Activated effector memory CD4-positive, alpha-beta T cell treated with anti-CD3 and anti-CD28 coated beads, Interleukin-2, amount 50 U/mL, for 16 hours (primary cell): ENCODE measurements around the gene PIK3C2A.

ENCODE experiments used
- DNase-seq: peaks from one replicate; pipeline ENCODE4 v3.0.0-alpha.2; 2020

PIK3C2A gene

DNA sequence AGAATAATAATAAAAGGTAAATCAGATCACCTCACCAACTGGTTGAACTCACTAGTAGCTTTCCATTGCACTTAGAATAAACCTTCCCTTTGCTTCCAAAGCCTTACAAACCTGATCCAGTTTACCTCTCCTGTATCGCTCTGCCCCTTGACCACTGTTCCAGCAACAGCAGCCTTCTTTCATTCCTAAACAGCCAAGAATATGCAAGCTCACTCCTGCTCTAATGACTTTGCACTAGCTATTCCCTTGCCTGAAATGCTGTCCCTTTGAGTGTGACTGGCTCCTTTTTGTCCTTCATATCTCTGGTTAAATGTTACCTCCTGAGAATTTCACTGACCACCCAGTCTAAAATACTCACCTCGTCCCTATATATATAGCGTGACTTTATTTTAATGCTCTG is 9.6 kb upstream of the PIK3C2A start:
- DNase-seq = no peak

DNA sequence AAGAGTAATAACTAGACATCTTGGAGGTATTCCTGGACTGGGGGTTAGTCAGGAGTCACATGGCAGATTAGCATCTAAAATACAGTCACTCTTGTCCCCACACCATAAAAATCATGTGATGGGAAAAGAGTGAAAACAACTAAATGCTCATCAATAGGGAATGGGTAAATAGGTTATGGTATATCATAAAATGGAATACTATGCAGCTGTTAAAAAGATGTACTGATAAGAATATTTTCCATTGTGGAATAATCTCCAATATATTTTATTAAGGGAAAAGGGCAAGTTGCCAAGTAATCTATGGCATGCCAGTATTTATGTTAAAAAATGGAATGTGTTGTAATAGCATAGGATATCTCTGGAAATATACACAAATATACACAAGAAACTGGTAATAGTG is 6.6 kb upstream of the PIK3C2A start:
- DNase-seq = no peak

DNA sequence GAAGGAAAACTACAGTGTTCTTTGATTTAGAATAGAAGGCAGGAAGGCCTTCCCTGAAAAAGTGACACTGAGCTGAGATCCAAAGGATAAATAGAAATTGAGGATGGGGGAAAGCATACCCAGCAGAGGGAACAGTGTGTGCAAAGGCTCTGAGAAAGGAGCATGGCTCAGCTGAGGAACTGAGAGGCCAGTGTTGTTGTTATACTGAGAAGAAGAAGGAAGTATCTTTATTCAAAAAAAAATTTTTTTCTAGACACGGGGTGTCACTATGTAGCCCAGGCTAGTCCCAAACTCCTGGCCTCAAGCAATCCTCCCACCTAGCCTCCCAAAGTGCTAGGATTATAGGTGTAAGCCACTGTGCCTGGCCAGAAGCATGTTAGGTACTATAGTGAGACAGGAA is 3.5 kb upstream of the PIK3C2A start:
- DNase-seq = no peak

DNA sequence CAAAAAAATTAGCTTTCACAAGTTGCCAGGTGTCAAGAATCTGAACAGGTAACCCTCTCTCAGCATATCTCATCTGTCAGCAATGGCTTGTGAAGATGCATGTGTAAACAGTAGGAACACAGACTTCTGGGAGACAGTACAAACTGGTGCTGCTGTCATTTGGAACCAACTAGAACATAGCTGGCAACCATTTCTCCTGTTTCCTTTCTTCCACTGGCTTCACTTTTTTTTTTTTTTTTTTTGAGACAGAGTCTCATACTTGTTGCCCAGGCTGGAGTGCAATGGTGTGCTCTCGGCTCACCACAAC is 2.1 kb upstream of the PIK3C2A start:
- DNase-seq = no peak

DNA sequence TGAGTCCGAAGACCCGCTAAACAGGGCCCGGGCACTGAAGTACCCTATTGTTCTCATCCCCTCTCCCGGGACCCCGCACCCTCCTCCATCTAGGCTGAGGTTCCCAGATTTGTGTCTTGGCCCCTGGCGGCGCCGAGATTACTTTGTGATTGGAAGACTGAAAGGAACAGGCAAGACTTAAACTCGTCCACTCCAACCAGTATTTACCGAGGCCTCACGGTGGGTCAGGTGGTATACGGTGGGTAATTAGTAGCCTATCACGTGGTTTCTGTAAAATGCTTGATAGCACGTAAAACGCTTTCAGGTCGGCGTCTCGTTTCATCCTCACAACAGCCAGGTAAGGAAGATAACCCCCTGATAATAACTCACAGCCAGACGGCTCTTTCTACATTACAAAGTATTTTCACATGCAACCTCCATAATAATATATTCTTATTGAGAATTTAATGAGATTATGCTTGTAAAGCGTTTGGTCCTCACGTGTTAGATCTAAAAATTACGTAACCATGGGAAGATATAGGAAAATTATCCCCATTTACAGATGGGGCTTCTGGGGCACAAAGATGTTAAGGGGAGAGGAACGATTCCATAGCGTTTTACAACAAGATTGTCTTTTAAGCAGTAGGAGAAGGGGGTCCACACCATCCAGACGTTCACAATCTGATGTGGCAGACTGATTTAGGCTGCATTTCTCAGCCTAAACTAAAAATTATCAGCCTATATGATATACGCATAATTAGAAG is 642 bp upstream of the PIK3C2A start:
- no peak for DNase-seq

DNA sequence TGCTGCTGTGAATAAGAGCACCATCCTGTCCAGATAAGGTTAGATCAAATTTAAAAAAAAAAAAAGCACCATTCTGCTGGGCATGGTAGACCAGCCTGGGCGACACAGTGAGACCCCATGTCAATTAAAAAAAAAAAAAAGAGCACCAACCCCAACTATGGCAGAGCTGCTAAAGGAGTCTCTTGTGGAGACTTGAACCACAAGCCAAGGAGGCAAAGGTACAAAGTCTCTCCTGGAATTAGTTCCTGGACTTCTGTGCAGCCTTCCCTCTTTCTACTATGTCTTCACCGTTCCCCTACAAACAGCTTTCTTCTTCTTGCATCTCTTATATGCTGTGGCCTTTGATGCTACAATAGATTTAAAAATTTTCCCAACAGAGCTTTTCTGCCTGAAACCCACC is 1.3 kb downstream of the PIK3C2A start:
- no peak for DNase-seq

DNA sequence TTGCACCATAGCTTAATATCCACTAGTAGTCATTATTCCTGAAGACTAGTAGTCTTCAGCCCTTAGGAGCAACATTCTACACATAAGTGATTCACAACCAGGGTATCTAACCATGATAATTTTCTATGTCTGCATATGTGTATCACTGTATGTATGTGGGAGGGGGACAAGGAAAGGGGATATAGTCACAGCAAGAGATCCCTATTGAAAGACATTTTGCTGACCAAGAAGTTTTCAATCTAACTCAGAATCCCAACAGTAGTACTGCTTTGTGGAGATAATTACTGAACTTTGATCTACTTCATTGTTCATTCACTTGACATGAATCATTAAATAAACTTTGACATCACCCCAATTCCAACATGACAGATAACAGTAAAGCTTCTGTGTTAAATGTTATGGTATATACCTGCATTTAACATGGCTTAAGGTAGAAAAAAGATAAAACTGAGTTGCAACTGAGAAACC is 10.3 kb downstream of the PIK3C2A start:
- no peak for DNase-seq

DNA sequence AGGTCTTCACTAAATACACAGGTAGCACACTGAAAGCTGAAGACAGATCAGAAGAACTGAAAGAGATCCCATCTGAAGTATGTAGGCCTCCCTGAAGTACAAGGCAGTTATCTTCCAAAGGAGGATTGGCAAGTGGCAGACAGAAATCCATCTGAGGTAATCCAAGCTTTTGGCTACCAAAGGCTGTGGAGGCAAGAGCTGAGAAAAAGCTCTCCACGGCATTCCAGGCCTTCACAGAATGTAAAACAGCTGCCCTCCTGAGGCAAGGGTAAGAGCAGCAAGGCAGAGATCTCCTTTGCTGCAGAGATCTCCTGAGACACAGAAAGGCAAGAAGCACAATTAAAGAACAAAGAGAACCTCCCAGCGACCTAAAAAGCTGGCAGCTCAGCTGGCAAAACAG is 19.1 kb downstream of the PIK3C2A start:
- DNase-seq = no peak

DNA sequence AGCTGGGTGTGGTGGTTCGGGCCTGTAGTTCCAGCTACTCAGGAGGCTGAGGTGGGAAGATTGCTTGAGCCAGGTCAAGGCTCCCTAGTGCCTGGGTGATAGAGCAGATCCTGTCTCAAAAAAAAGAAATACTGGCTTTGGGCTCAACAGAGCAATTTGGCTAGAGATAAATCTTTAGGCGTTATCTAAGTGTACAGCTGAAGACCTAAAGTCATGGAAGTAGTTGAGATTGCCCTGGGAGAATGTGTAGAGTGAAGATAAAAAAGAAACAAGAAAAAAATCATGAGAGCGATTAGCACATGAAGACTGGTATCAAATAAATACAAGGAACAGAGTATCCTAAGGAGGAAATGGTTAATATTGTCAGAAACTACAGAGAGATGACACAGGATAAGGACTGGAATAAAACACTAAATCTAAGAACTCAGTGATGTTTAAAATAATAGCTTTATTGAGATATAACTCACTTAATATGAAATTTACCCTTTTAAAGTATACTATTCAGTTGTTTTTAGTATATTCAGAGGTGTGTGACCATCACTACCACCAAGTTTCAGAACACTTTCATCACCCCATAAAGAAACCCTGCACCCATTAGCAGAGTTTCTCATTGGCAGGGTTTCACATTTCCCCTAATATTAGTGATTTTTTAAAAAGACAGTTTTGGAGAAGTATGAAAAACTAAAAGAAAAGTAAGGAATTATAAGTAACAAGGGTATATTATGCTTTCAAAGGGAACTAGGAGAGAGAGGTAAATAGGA is 20.7 kb downstream of the PIK3C2A start:
- no peak for DNase-seq

DNA sequence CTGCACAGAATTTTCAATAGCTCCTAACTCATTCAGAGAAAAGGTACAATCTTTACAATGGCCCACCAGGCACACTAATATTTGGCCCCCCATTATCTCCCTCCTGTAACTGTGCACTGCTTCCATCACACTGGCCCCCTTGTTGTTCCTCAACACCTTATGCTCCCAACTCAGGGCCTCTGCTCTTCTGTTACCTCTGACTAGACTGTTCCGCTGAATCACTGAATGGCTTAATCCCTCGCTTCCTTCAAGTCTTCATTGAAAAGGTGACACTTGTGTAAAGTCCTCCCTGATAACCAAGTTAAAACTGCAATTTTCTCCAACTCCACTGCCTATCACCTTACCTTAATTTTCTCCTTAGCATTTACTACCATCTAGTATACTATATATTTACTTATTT is 21.8 kb downstream of the PIK3C2A start:
- DNase-seq = no peak

DNA sequence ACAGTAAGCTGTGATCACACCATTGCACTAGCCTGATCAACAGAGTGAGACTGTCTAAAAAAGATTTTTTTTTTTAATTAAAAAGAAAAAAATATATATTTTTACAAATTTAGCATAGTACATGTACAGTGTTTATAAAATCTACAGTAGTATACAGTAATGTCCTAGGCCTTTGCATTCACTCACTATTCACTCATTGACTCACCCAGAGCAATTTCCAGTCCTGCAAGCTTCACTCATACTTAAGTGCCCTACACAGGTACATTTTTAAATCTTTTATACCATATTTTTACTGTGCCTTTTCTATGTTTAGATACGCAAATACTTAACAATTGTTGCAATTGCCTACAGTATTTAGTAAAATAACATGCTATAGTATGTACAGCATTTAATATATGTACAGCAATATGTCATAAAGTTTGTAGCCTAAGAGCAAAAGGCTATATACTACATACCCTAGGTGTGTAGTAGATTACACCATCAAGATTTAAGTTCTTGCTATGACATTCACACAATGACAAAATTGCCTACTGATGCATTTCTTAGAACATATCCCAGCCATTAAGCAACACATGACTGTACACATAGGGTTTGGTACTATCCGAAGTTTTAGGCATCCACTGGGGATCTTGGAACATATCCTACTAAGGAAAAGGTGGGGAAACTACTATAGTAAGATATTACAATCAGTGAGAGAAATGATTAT is 22.8 kb downstream of the PIK3C2A start:
- DNase-seq = no peak

DNA sequence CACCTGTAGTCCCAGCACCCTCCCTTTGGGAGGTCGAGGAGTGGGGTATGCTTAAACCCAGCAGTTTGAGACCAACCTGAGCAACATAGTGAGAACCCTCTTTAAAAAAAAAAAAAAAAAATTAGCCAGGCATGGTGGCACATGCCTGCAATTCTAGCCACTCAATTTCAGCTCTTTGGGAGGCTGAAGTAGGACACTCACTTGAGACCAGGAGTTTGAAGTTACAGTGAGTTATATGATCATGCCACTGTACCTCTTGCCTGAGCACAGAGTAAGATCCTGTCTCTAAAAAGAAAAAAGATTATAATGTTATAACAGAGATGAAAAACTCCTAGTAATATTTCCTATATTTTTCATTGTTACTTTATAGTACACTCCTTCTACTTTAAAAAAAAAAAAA is 23.9 kb downstream of the PIK3C2A start:
- DNase-seq = no peak

DNA sequence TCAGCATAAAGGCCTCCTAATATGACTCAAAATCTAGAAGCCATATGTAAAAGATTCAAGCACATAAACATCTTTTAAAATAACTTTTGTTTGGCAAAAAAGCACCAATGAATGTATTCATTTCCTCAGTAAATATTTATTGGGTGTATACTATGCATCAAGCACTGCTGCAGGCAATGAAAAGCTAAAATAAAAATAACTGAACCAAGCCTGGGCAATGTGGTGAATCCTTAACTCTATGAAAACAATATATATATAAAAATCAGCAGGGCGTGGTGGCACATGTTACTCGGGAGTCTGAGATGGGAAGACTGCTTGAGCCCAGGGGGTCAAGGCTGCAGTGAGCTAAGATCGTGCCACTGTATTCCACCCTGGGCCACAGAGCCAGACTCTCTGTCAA is 27.8 kb downstream of the PIK3C2A start:
- DNase-seq = no peak

DNA sequence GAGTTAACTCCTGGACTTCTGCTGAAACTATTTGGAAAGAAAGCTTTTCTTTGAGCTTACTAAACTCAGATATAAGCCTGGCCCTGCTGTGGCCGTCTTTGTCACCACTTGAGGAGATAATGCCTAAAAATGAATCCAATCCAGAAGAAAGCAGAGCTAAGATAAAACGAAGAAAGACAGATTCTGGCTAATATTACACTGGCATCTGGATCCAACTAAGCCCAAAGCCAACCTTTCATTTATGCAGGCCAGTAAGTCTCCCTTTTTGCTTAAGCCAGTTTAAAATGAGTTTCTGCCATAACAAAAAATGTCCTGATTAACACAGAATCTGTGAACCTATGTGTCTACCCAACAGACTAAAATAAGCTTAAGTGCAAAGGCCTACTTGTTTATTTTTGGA is 34.5 kb downstream of the PIK3C2A start:
- no peak for DNase-seq

DNA sequence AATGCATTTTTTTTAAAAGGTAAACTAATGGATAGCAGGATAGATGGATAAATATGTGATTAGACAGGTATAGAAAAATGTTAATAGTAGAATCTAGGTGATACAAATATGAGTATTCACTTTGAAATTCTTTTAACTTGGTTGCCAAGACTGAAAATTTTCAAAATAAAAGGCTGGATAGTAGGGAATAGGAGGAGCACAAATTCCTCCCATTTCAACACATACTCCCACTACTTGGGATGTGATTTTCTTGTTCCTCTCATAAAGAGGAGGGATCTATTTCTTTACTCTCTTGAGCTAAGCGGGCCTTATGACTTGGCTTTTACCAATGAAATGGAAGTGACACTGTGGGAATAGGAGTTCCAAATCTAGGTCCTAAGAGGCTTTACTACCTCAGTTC is 35.9 kb downstream of the PIK3C2A start:
- DNase-seq = no peak

DNA sequence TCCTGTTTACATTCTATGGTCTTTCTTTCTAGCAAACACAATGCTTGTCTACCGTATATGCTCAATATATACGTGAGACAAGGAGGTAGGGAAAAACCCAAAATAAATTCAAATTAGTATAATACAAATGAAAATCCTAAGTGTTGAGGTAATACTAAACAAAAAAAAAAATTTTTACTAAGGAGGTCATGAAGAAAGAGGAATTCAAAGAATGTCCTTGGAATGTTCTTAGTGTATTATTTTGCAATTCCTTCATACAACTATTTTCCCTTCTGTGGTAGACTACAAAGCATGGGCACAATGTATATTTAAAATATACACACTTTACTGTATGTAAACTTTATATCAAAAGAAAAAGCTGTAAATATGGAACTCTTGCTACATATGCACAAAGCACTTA is 36.4 kb downstream of the PIK3C2A start:
- no peak for DNase-seq

DNA sequence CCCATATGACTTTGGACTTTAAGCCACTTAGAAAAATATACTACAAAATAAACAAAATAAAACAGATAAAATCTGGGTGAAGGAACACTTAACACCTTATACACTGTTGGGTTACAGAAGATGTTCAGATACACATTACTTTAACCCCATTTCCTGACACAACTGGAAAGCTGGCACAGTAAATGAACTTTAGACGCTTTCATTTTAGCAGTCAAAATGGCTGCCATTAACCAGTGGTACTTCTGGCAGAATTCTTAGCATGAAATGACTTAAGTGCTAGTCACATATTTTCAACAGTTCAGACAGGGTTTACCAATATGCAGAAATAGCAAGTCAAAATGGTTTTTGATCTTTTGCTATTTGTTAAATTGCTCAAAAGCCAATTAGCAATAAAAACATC is 37.9 kb downstream of the PIK3C2A start:
- DNase-seq = no peak

DNA sequence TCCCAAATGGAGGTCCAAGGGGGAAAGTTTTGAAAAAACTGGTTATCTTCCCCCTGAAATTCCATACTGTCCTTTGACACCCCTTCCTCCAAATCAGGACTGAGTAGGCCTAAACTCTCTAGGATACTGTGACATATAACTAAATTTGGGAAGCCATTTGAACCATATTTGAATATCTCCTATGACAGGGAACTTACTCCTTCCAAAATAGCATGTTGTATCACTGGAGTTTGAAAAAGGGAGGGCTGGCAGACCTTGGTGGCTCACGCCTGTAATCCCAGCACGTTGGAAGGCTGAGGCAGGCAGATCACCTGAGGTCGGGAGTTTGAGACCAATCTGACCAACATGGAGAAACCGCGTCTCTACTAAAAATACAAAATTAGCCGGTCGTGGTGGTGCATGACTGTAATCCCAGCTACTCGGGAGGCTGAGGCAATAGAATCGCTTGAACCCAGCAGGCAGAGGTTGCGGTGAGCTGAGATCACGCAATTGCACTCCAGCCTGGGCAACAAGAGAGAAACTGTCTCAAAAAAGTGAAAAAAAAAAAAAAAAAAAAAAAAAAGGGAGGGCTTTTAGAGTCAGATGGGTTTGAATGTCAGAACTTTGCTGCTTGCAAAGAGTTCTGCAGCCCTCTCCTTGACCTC is 42.4 kb downstream of the PIK3C2A start:
- DNase-seq = no peak

DNA sequence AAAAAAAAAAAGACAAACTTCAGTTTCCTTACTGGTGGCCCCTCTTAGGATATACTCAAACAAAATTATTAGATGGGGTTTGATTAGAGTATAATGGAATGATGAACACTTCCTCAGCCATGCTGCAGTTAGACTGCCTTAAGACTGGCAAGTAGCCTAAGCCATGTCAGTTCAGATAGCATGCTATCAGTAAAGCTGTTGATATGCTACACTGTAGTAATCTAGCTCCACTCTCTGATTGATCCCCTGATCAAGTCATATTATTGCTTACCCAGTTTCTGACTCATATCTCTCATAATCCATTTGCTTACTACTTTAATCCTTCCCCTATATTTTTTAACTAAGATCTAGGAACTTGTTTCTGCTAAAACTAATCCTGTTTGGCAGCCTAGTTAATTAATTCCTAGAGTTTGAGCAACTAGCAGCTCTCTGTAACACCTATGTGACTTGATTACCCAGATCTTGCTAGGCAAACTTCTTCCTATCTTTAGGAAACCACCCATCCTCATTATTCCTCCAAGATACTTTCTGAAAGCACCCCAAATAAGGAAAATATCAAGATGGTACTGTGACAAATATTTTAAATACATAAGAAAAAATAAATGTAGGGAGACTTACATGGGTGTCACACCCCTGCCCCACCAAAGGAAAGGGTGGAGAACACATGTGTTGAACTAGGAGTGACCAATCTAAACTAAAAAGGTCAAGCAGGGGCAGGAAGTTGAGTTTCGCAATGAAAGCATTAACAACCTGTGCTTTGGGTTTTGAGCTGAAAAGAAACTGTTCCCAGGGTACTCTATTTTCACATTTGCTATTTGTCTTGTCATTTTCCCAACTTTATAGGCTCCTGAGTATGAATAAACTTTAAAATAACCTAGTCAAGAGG is 43.2 kb downstream of the PIK3C2A start:
- DNase-seq = no peak

DNA sequence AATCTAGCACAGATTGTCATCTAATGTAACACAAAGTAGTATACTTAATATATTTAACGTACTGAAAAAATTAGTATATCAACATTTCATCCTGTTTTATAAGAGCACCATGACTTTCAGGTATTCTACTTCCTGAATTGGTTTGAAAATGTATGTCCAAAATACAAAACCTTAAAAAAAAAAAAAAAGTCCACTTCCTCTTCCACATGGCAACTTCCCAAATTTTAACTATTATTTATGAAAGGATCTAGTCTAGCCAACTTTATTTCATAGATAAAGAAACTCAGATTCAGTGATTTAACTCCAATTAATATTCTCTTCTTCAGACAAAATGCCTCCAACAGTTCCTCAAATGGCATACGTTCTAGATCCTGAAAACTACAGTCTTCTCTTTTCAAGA is 44.0 kb downstream of the PIK3C2A start:
- no peak for DNase-seq

DNA sequence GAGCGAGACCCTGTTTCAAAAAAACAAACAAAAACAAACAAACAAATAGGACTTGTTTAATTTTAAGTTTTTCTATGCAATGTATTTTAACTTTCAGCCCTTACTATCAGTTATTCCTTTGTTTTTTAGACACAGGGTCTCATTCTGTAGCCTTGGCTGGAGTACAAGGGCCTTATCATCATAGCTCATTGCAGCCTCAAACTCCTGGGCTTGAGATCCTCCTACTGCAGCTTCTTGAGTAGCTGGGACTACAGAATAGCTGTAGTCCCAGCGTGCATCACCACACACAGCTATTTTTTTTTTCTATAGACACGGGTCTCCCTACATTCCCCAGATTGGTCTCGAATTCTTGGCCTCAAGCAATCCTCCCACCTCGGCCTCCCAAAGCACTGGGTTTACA is 44.5 kb downstream of the PIK3C2A start:
- DNase-seq = no peak

DNA sequence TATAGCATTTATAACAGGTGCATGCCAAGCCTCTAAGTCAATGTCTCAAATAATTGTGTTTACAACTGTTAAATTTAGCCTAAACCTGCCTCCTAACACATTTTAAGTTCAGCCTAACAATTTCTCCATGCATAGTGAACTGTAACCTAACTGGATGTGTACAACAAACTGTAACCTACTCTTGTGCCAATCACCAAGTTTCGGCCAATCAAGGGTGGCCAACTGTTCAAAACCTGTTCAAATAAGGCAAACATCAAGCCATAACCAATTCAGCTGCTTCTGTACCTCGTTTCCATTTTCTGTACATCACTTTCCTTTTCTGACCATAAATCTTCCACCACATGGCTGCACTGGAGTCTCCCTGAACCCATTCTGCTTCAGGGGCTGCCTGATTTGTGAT is 45.4 kb downstream of the PIK3C2A start:
- no peak for DNase-seq

DNA sequence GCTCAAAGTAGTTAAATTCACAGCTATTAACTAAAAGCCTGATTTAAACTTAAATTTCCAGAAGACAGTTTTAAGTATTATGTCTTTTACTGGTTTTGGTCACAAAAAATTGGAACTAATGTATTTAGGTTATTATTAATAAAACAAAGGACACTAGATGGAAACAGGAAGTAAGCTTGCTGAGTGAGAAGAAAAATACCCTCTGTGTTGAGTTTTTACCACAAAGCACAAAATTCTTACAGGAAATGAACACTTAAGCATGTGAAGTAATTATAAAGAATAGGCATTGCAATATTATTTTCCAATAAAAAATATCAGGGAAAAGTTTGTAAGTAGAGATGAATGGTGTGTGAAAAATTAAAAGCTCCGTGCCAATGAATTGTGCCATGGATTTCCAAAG is 46.3 kb downstream of the PIK3C2A start:
- no peak for DNase-seq
